OCI-LY1 (cell line): Measurements from ENCODE around the gene IL36G.

Source experiments
- EZH2 ChIP-seq: fragments of 200-600 bp; sonication (generic), shearing (Covaris generic); IDR thresholded peaks from 2 replicates; pipeline ENCODE4 v1.8.0; 2017; ENCODE audit warnings: borderline replicate concordance, mixed run types, mild to moderate bottlenecking, antibody characterized with exemption, low read length, moderate library complexity, mixed read lengths
- TF ChIP-seq, protein P1 (sequence below): fragments of 200-600 bp; sonication (generic), shearing (Covaris generic); IDR thresholded peaks from 2 replicates; pipeline ENCODE4 v1.5.1; 2017; ENCODE audit warnings: mild to moderate bottlenecking, antibody characterized with exemption, low read length, moderate library complexity, mixed read lengths

DNA sequence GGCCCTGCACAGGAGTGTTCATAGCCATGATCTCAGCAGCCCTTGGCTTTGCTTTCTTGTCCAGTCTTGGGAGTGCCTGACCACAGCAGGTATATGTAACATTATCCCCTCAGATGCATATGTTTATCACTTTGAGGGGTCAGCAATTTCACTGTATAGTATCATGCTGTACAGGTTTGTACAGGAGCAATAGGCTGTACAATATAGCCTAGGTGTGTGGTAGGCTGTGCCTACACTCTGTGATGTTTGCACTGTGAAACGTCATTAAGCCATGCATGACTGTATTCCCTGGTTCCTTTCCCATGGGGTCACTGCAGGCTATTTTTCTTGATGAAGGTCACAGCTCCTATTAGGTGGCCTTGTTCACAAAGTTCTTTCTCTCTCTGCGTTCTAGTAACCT, 4.7 kb upstream of the IL36G start:
- TF ChIP-seq, protein P1, sequence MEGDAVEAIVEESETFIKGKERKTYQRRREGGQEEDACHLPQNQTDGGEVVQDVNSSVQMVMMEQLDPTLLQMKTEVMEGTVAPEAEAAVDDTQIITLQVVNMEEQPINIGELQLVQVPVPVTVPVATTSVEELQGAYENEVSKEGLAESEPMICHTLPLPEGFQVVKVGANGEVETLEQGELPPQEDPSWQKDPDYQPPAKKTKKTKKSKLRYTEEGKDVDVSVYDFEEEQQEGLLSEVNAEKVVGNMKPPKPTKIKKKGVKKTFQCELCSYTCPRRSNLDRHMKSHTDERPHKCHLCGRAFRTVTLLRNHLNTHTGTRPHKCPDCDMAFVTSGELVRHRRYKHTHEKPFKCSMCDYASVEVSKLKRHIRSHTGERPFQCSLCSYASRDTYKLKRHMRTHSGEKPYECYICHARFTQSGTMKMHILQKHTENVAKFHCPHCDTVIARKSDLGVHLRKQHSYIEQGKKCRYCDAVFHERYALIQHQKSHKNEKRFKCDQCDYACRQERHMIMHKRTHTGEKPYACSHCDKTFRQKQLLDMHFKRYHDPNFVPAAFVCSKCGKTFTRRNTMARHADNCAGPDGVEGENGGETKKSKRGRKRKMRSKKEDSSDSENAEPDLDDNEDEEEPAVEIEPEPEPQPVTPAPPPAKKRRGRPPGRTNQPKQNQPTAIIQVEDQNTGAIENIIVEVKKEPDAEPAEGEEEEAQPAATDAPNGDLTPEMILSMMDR = no peak
- no peak for TF ChIP-seq EZH2
